ENCODE results near the gene SLC39A13. TPM values are rescaled to one million over a fixed set of nuclear protein-coding genes. Genes with fewer than 3 reads are reported as not detected.
"Not testable (repeated sequence)": the region's sequence is repeated elsewhere in the genome, so short reads cannot be mapped to it uniquely, and the experiment has no call there.

SLC39A13 gene
- total RNA-seq, 1 donor from 2014 or later, result 49.7 TPM

GRCh38 chr11:47449541-47449940 lies 41.2 kb downstream of the SLC39A13 start:
- DNase-seq (ENCODE audit: low spot score), result no peak

DNA sequence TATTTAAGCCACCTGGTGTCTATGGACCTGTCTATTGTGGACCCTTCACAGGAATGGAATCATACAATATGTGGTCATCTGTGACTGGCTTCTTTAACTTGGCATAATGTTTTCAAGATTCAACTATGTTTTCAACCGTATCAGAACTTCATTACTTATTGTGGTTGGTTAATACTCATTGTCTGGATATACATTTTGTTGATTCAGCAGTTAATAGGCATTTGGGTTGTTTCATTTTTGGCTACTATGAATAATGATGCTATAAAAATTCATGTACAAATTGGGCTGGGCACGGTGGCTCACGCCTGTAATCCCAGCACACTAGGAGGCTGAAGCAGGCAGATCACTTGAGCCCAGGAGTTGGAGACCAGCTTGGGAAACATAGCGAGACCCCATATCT lies 43.0 kb downstream of the SLC39A13 start:
- no peak for DNase-seq (ENCODE audit: low spot score)

DNA sequence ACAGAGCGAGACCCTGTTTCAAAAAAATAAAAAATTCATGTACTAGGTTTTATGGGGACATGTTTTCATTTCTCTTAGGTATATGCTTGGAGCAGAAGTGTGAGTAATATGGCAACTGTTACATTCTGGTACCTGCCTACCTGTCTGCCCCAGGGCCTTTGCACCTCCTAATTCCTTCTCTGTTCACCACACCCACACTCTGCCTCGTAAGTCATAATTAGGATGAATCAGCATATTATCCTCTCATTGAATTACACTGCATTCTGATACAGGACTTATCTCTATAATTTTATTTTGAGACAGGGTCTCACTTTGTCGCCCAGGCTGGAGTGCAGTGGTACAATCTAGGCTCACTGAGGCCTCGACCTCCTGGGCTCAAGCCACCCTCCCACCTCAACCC lies 43.6 kb downstream of the SLC39A13 start:
- DNase-seq (ENCODE audit: low spot score), result no peak

- DNase-seq (ENCODE audit: low spot score), result no peak
Observed at GRCh38 chr11:47453365-47453764, 45.0 kb downstream of the SLC39A13 start.

DNA sequence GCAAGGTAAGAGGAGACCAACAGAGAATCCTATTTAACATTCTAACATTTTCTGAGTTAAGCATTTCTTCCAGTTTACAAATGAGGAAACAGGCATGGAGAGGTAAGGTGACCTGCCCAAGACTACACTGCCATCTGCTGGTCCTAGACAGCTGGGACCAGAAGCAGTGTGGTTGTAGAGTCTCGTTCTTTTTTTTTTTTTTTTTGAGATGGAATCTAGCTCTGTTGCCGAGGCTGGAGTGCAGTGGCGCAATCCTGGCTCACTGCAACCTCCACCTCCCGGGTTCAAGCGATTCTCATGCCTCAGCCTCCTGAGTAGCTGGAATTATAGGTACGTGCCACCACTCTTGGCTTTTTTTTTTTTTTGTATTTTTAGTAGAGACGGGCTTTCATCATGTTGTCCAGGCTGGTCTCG lies 45.9 kb downstream of the SLC39A13 start:
- not testable (repeated sequence) for DNase-seq (ENCODE audit: low spot score)

GRCh38 chr11:47460571-47461235 lies 52.3 kb downstream of the SLC39A13 start:
- no peak for DNase-seq (ENCODE audit: low spot score)

- no peak for DNase-seq (ENCODE audit: low spot score)
Observed at GRCh38 chr11:47461876-47462275, 53.5 kb downstream of the SLC39A13 start.

GRCh38 chr11:47464483-47464882 lies 56.1 kb downstream of the SLC39A13 start:
- no peak for DNase-seq (ENCODE audit: low spot score)

Small RNA genes lying within 50 kb of the gene (microRNA-seq; reads per million reads assigned to microRNA genes)
- not detected for gene MIR4487 (ENCODE audit: borderline number of aligned reads)

Other genes starting within 250 kb of the SLC39A13 start
- gene ARFGAP2, start 231.7 kb upstream of the SLC39A13 start, total RNA-seq, result 57.0 TPM
- 14.9 TPM for gene PACSIN3, start 222.2 kb upstream of the SLC39A13 start, total RNA-seq
- gene DDB2, start 193.6 kb upstream of the SLC39A13 start, total RNA-seq, result 21.0 TPM
- 38.2 TPM for gene ACP2, start 159.8 kb upstream of the SLC39A13 start, total RNA-seq
- gene NR1H3, start 150.6 kb upstream of the SLC39A13 start, total RNA-seq, result 73.2 TPM
- gene MADD, start 138.5 kb upstream of the SLC39A13 start, total RNA-seq, result 35.7 TPM
- 0.48 TPM for gene MYBPC3, start 55.9 kb upstream of the SLC39A13 start, total RNA-seq
- 74.7 TPM for gene SPI1, start 30.0 kb upstream of the SLC39A13 start, total RNA-seq
- gene PSMC3, start 17.8 kb downstream of the SLC39A13 start, total RNA-seq, result 116 TPM
- gene RAPSN, start 40.5 kb downstream of the SLC39A13 start, total RNA-seq, result 0.55 TPM
- 127 TPM for gene CELF1, start 144.5 kb downstream of the SLC39A13 start, total RNA-seq
- gene PTPMT1, start 157.0 kb downstream of the SLC39A13 start, total RNA-seq, result 50.7 TPM
- 12.6 TPM for gene KBTBD4, start 170.4 kb downstream of the SLC39A13 start, total RNA-seq
- 72.8 TPM for gene NDUFS3, start 170.5 kb downstream of the SLC39A13 start, total RNA-seq
- gene FAM180B, start 178.1 kb downstream of the SLC39A13 start, total RNA-seq, result 0.55 TPM
- gene C1QTNF4, start 185.8 kb downstream of the SLC39A13 start, total RNA-seq, result 1.1 TPM
- 110 TPM for gene MTCH2, start 234.0 kb downstream of the SLC39A13 start, total RNA-seq

Data from mesenteric fat pad (tissue), 1 donor.